ENCODE results near the gene CFHR5. TPM values are rescaled to one million over a fixed set of nuclear protein-coding genes. Genes with fewer than 3 reads are reported as not detected.

The CFHR5 gene
- total RNA-seq, 1 donor from 2014 or later = not detected

DNA sequence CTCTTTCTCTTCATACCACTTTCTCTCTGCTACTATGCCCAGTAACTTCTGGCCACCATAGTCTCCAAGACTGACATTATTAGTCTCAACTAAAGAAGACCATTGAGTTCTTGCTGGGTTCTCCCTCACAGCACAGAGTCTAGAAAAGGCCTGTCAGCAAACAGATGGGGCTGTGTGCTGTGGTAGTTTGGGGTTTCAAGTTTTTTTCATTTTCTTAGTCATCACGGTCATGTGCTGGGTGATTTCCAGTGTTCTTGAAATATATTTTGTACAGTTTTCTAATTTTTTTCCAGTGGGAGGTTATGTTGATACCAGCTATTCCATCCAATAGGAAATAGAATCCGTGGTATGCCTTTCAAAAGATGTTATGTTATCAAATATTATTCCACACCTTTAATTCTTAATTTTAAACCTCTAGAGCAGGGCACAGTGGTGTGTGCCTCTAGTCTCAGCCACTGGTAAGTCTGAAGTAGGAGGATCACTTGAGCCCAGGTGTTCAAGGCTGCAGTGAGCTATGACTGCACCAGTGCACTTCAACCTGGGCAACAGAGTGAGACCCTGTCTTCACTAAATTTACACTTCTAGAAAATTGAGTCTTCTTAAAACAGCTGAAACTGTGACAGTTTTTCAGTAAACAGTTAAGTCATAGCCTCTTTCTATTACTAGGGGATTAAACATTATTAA, 25.5 kb upstream of the CFHR5 start:
- TF ChIP-seq, protein P1, sequence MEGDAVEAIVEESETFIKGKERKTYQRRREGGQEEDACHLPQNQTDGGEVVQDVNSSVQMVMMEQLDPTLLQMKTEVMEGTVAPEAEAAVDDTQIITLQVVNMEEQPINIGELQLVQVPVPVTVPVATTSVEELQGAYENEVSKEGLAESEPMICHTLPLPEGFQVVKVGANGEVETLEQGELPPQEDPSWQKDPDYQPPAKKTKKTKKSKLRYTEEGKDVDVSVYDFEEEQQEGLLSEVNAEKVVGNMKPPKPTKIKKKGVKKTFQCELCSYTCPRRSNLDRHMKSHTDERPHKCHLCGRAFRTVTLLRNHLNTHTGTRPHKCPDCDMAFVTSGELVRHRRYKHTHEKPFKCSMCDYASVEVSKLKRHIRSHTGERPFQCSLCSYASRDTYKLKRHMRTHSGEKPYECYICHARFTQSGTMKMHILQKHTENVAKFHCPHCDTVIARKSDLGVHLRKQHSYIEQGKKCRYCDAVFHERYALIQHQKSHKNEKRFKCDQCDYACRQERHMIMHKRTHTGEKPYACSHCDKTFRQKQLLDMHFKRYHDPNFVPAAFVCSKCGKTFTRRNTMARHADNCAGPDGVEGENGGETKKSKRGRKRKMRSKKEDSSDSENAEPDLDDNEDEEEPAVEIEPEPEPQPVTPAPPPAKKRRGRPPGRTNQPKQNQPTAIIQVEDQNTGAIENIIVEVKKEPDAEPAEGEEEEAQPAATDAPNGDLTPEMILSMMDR (IDR thresholded peaks at IDR 0.05) = no peak
- TF ChIP-seq EZH2phosphoT487 (IDR thresholded peaks at IDR 0.05) = no peak
- TF ChIP-seq EZH2 (IDR thresholded peaks at IDR 0.05) = no peak

DNA sequence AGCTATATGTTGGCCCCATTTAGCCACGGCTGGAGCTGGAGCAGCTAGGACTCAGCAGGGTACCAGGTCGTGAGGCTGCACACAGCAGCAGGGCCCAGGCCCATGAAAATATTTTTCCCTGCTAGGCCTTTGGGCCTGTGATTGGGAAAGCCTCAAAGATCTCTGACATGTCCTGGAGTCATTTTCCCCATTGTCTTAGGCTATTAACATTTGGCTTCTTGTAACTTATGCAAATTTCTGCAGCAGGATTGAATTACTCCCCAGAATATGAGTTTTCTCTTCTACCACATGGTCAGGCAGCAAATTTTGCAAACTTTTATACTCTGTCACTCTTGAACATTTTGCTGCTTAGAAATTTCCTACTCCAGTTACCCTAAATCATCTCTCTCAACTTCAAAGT, 22.6 kb upstream of the CFHR5 start:
- Mint-ChIP-seq H3K4me3 (no peak overlapping the region), H3K4me1 (peaks cover 3% of the 10 kb centered on the region), H3K9me3 (no peaks in the 10 kb centered on the region), H3K27ac (peak overlapping the region; percentile 51), H3K36me3 (no peaks in the 10 kb centered on the region), H3K27me3 (ENCODE audit: insufficient read depth, low read depth) (no peaks in the 10 kb centered on the region)
- DNase-seq (ENCODE audit: low spot score) = no peak
- Histone ChIP-seq H4K20me1 (ENCODE audit: low read depth) (no peaks in the 10 kb centered on the region), H3K4me1 (no peaks in the 10 kb centered on the region), H3K79me2 (ENCODE audit: low read depth) (no peaks in the 10 kb centered on the region), H3K36me3 (no peaks in the 10 kb centered on the region), H3F3A (ENCODE audit: low read depth) (no peaks in the 10 kb centered on the region), H3K27ac (no peak overlapping the region), H3K4me2 (no peak overlapping the region), H3K9me3 (ENCODE audit: low read depth) (no peaks in the 10 kb centered on the region), H3K27me3 (no peaks in the 10 kb centered on the region), H2AFZ (replicated peaks) (no peak overlapping the region), H3K9ac (no peak overlapping the region), H3K4me3 (no peak overlapping the region)
- TF ChIP-seq EZH2 (IDR thresholded peaks at IDR 0.05) (no peak), EZH2phosphoT487 (IDR thresholded peaks at IDR 0.05) (no peak)
- TF ChIP-seq, protein P1 (IDR thresholded peaks at IDR 0.05) = no peak

More for the DNA sequence above, 25.5 kb upstream of the CFHR5 start:
- no peak overlapping the region for H3K4me3 Mint-ChIP-seq
- no peak overlapping the region for H3K27ac Mint-ChIP-seq
- Histone ChIP-seq H3K79me2 (ENCODE audit: low read depth) (no peaks in the 10 kb centered on the region), H3K36me3 (no peaks in the 10 kb centered on the region), H3K4me3 (no peak overlapping the region), H4K20me1 (ENCODE audit: low read depth) (no peaks in the 10 kb centered on the region), H3K27ac (no peak overlapping the region), H3K4me1 (no peaks in the 10 kb centered on the region), H3K27me3 (no peaks in the 10 kb centered on the region), H3K4me2 (no peak overlapping the region), H3K9me3 (ENCODE audit: low read depth) (no peaks in the 10 kb centered on the region), H3K9ac (no peak overlapping the region), H2AFZ (replicated peaks) (no peak overlapping the region), H3F3A (ENCODE audit: low read depth) (no peaks in the 10 kb centered on the region)
- H3K9me3 Mint-ChIP-seq = no peaks in the 10 kb centered on the region
- H3K27me3 Mint-ChIP-seq (ENCODE audit: insufficient read depth, low read depth) = no peaks in the 10 kb centered on the region
- peaks cover 3% of the 10 kb centered on the region for H3K4me1 Mint-ChIP-seq
- H3K36me3 Mint-ChIP-seq = no peaks in the 10 kb centered on the region
- DNase-seq (ENCODE audit: low spot score) = no peak

DNA sequence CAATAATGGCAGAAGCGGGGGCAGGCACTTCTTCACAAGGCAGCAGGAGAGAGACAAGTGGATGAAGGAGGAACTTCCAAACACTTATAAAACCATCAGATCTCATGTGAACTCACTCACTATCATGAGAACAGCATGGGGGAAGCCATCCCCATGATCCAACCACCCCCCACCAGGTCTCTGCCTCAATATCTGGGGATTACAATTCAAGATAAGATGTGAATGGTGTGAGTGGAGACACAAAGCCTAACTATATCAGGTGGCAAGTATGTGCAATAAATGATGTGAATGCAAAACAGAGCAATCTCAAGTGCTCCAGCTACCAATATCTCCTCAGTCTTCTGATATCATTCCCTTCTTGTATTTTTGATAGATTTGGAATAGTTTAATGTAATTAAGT, 21.4 kb upstream of the CFHR5 start:
- no peaks in the 10 kb centered on the region for H3K79me2 ChIP-seq (ENCODE audit: low read depth)
- no peak overlapping the region for H2AFZ ChIP-seq (replicated peaks)

More for the DNA sequence above, 21.4 kb upstream of the CFHR5 start:
- Histone ChIP-seq H3K4me2 (no peak overlapping the region), H3K27ac (no peak overlapping the region), H3K9me3 (ENCODE audit: low read depth) (no peaks in the 10 kb centered on the region), H3K4me3 (no peak overlapping the region), H3K27me3 (no peaks in the 10 kb centered on the region), H3K36me3 (no peaks in the 10 kb centered on the region), H3K9ac (no peak overlapping the region), H4K20me1 (ENCODE audit: low read depth) (no peaks in the 10 kb centered on the region), H3K4me1 (no peaks in the 10 kb centered on the region), H3F3A (ENCODE audit: low read depth) (no peaks in the 10 kb centered on the region)
- Mint-ChIP-seq H3K36me3 (no peaks in the 10 kb centered on the region), H3K4me3 (no peak overlapping the region), H3K27ac (no peak overlapping the region), H3K27me3 (ENCODE audit: insufficient read depth, low read depth) (no peaks in the 10 kb centered on the region), H3K9me3 (no peaks in the 10 kb centered on the region), H3K4me1 (peaks cover 3% of the 10 kb centered on the region)
- DNase-seq (ENCODE audit: low spot score) = no peak
- no peak for TF ChIP-seq EZH2 (IDR thresholded peaks at IDR 0.05)
- no peak for TF ChIP-seq EZH2phosphoT487 (IDR thresholded peaks at IDR 0.05)
- TF ChIP-seq, protein P1 (IDR thresholded peaks at IDR 0.05) = no peak
